Epithelial cell of esophagus (primary cell): ENCODE measurements around the gene TMPRSS2.

ENCODE experiments used
- DNase-seq: peaks from one replicate; pipeline ENCODE4 v3.0.0; 2010; ENCODE audit warnings: low read depth
- H3K4me3 ChIP-seq: 2 replicates; pipeline ENCODE4 v1.5.1; 2011; ENCODE audit warnings: mild to moderate bottlenecking, low read length, control low read depth
- TF ChIP-seq, protein P1 (sequence below): IDR thresholded peaks from 2 replicates; pipeline ENCODE4 v1.5.1; 2011; ENCODE audit warnings: low read depth, mild to moderate bottlenecking, low read length, control low read depth, inconsistent platforms; ENCODE audit not compliant: insufficient read depth; ENCODE audit errors: missing control alignments

Gene TMPRSS2

GRCh38 chr21:41542727-41543126 is 34.8 kb upstream of the TMPRSS2 start:
- H3K4me3 ChIP-seq: no peak overlapping the region
- no peak for DNase-seq
- TF ChIP-seq, protein P1, sequence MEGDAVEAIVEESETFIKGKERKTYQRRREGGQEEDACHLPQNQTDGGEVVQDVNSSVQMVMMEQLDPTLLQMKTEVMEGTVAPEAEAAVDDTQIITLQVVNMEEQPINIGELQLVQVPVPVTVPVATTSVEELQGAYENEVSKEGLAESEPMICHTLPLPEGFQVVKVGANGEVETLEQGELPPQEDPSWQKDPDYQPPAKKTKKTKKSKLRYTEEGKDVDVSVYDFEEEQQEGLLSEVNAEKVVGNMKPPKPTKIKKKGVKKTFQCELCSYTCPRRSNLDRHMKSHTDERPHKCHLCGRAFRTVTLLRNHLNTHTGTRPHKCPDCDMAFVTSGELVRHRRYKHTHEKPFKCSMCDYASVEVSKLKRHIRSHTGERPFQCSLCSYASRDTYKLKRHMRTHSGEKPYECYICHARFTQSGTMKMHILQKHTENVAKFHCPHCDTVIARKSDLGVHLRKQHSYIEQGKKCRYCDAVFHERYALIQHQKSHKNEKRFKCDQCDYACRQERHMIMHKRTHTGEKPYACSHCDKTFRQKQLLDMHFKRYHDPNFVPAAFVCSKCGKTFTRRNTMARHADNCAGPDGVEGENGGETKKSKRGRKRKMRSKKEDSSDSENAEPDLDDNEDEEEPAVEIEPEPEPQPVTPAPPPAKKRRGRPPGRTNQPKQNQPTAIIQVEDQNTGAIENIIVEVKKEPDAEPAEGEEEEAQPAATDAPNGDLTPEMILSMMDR: no peak

GRCh38 chr21:41537356-41537755 is 29.4 kb upstream of the TMPRSS2 start:
- no peak for DNase-seq
- no peak overlapping the region for H3K4me3 ChIP-seq
- TF ChIP-seq, protein P1: no peak

GRCh38 chr21:41536827-41537103 is 28.8 kb upstream of the TMPRSS2 start:
- no peak for DNase-seq
- no peak overlapping the region for H3K4me3 ChIP-seq
- TF ChIP-seq, protein P1: no peak

- no peak overlapping the region for H3K4me3 ChIP-seq
- TF ChIP-seq, protein P1: no peak
- DNase-seq: peak; percentile 58
These were observed 28.3 kb upstream of the TMPRSS2 start for GRCh38 chr21:41536076-41536826.

DNA sequence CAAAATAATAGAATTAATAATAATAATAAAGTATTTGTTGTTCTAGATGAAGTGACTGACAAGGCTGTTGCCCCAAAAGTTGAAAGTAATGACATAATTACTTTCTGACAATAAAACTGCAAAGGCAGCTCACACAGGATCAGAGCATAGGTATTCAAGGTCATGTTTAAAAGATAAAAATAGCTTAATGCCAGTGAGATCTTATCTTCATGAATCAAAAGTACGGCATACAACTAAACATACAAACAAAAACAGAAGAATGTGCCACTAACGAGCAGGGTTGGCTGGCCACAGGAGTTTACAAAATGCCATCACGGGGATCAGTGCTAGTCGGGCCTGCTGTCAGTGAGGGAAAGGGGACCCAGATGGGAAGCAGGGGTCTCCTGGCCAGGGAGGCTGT is 22.4 kb upstream of the TMPRSS2 start:
- TF ChIP-seq, protein P1: no peak
- no peak overlapping the region for H3K4me3 ChIP-seq
- DNase-seq: no peak

- no peak for DNase-seq
- TF ChIP-seq, protein P1: no peak
- H3K4me3 ChIP-seq: no peak overlapping the region
These were observed 21.8 kb upstream of the TMPRSS2 start for GRCh38 chr21:41529769-41530168.

DNA sequence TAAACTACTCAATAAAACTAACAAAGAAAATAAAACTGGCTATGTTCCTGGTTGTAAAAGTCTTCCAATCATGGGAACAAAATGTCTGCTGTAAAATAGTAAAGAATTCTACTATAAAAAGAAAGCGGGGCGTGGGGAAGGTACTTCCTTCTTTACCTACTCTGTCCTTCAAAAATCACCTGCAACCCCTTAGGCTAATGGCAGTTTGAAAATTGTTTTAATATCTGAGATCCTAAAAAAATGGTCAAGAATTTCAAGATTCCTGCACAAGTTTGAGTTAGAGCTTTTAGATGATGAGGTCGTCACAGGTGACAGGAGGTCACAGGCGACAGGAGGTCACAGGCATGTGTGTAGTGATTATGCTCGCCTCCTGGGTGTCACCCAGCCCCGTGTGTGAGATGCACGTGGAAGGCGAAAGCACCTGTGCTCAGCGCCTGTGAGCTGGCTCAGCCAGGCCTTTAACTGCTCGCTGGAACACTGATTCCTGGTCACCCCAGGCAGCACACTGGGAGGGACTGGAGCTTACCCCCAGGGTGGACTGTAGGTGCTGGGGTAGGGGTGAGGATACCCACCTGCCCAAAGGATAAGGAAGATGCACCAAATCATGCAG is 18.6 kb upstream of the TMPRSS2 start:
- no peak for DNase-seq
- H3K4me3 ChIP-seq: no peak overlapping the region
- TF ChIP-seq, protein P1: no peak
